SHP77 treated with DMSO at 0.1 percent for 48 hours (cell line): ENCODE results near the gene SEPTIN2.
"Not testable (repeated sequence)": the region's sequence is repeated elsewhere in the genome, so short reads cannot be mapped to it uniquely, and the experiment has no call there.

ENCODE experiments used
- DNase-seq: peaks from one replicate; lab custom pipeline; 2025; lab: John Stamatoyannopoulos, UW

The SEPTIN2 gene

GRCh38 chr2:241351640-241352031, 35.9 kb downstream of the SEPTIN2 start:
- no peak for DNase-seq

GRCh38 chr2:241352227-241352626, 36.5 kb downstream of the SEPTIN2 start:
- no peak for DNase-seq

GRCh38 chr2:241354668-241355658, 39.2 kb downstream of the SEPTIN2 start:
- DNase-seq = no peak

- peak; percentile 97 for DNase-seq
Observed at GRCh38 chr2:241355983-241356870, 40.5 kb downstream of the SEPTIN2 start, which contains the start of gene FARP2. Gene FARP2, plus strand, starts transcription at chr2:241356285. Its CDS starts 16,823 bp downstream, at chr2:241373108.

- no peak for DNase-seq
Observed at GRCh38 chr2:241356871-241357260, 41.1 kb downstream of the SEPTIN2 start.

GRCh38 chr2:241357531-241357930, 41.8 kb downstream of the SEPTIN2 start:
- DNase-seq = no peak

- DNase-seq = no peak
Observed at GRCh38 chr2:241358470-241358869, 42.7 kb downstream of the SEPTIN2 start.

GRCh38 chr2:241359481-241360045, 43.8 kb downstream of the SEPTIN2 start:
- DNase-seq = no peak

GRCh38 chr2:241363426-241363825, 47.7 kb downstream of the SEPTIN2 start:
- DNase-seq = no peak

- DNase-seq = no peak
Observed at GRCh38 chr2:241364781-241365180, 49.1 kb downstream of the SEPTIN2 start.

GRCh38 chr2:241366678-241367077, 51.0 kb downstream of the SEPTIN2 start:
- no peak for DNase-seq

- DNase-seq = no peak
Observed at GRCh38 chr2:241368643-241369042, 52.9 kb downstream of the SEPTIN2 start.

- no peak for DNase-seq
Observed at GRCh38 chr2:241372361-241372992, 56.8 kb downstream of the SEPTIN2 start.

- DNase-seq = peak; percentile 32
Observed at GRCh38 chr2:241373446-241373845, 57.7 kb downstream of the SEPTIN2 start.

GRCh38 chr2:241373906-241374305, 58.2 kb downstream of the SEPTIN2 start:
- DNase-seq = not testable (repeated sequence)

- DNase-seq = no peak
Observed at GRCh38 chr2:241375300-241375699, 59.6 kb downstream of the SEPTIN2 start.

GRCh38 chr2:241376808-241377207, 61.1 kb downstream of the SEPTIN2 start:
- DNase-seq = no peak

- DNase-seq = no peak
Observed at GRCh38 chr2:241378816-241379215, 63.1 kb downstream of the SEPTIN2 start.

GRCh38 chr2:241379481-241380480, 64.1 kb downstream of the SEPTIN2 start:
- no peak for DNase-seq

GRCh38 chr2:241381872-241382271, 66.1 kb downstream of the SEPTIN2 start:
- no peak for DNase-seq
